Liver (tissue), 9 donors: ENCODE measurements around the gene TRAF3IP3. TPM values are rescaled to one million over a fixed set of nuclear protein-coding genes. Genes with fewer than 3 reads are reported as not detected.

Experiments
- DNase-seq: peaks from one replicate; pipeline ENCODE4 v3.0.0-alpha.2; 2017; ENCODE audit warnings: low spot score
- H3K27ac ChIP-seq, 2 donors: one replicate each; pipeline ENCODE4 v1.7.0; 2013; ENCODE audit warnings: inconsistent platforms in 2 of 2, low read length in 2 of 2, control low read depth in 1 of 2, low read depth in 1 of 2, mild to moderate bottlenecking in 1 of 2
- H3K27me3 ChIP-seq, 4 donors: one replicate each; pipeline versions ENCODE4 v1.6.1 to v1.7.0; 2013; ENCODE audit warnings: low read length in 3 of 4, inconsistent platforms in 1 of 4, mild to moderate bottlenecking in 1 of 4, moderate library complexity in 1 of 4; ENCODE audit not compliant: control insufficient read depth in 4 of 4, insufficient read depth in 4 of 4
- H3K36me3 ChIP-seq, 4 donors: one replicate each; pipeline versions ENCODE4 v1.6.1 to v1.7.0; 2013; ENCODE audit warnings: low read length in 3 of 4, mild to moderate bottlenecking in 3 of 4, low read depth in 1 of 4, moderate library complexity in 1 of 4; ENCODE audit not compliant: control insufficient read depth in 4 of 4, insufficient read depth in 3 of 4
- H3K4me1 ChIP-seq, 4 donors: one replicate each; pipeline versions ENCODE4 v1.6.1 to v1.7.0; 2013; ENCODE audit warnings: low read length in 3 of 4, mild to moderate bottlenecking in 3 of 4, moderate library complexity in 1 of 4; ENCODE audit not compliant: control insufficient read depth in 4 of 4, insufficient read depth in 4 of 4
- H3K4me3 ChIP-seq, 3 donors: one replicate each; pipeline versions ENCODE4 v1.6.1 to v1.7.0; 2013; ENCODE audit warnings: low read length in 3 of 3, control low read depth in 1 of 3, low read depth in 1 of 3, mild to moderate bottlenecking in 1 of 3
- H3K9ac ChIP-seq, 2 donors: one replicate each; pipeline ENCODE4 v1.7.0; 2013; ENCODE audit warnings: low read length in 2 of 2, mild to moderate bottlenecking in 2 of 2, moderate library complexity in 2 of 2, control low read depth in 1 of 2, low read depth in 1 of 2
- H3K9me3 ChIP-seq, 4 donors: one replicate each; pipeline versions ENCODE4 v1.6.1 to v1.7.0; 2013; ENCODE audit warnings: low read length in 3 of 4; ENCODE audit not compliant: control insufficient read depth in 4 of 4
- FOXA1 ChIP-seq: IDR thresholded peaks from 2 replicates; pipeline ENCODE4 v1.6.1; 2016; ENCODE audit warnings: antibody characterized with exemption
- HNF4A ChIP-seq, 2 donors: conservative IDR thresholded peaks; 2 replicates each; pipeline ENCODE4 v1.6.1; 2016; ENCODE audit warnings: antibody characterized with exemption in 2 of 2, mild to moderate bottlenecking in 2 of 2
- HNF4G ChIP-seq: IDR thresholded peaks from 2 replicates; pipeline ENCODE4 v1.6.1; 2016; ENCODE audit warnings: antibody characterized with exemption
- JUND ChIP-seq, 2 donors: IDR thresholded peaks; 2 replicates each; pipeline ENCODE4 v1.6.1; 2016; ENCODE audit warnings: antibody characterized with exemption in 2 of 2
- RAD21 ChIP-seq, 2 donors: IDR thresholded peaks; 2 replicates each; pipeline ENCODE4 v1.6.1; 2016; ENCODE audit warnings: antibody characterized with exemption in 2 of 2, mild to moderate bottlenecking in 2 of 2
- REST ChIP-seq: IDR thresholded peaks from 2 replicates; pipeline ENCODE4 v1.6.1; 2016; ENCODE audit warnings: antibody characterized with exemption, mild to moderate bottlenecking
- RXRA ChIP-seq, 2 donors: IDR thresholded peaks; 2 replicates each; pipeline ENCODE4 v1.6.1; 2017 to 2018; ENCODE audit warnings: antibody characterized with exemption in 2 of 2, mild to moderate bottlenecking in 1 of 2
- SP1 ChIP-seq: IDR thresholded peaks from 2 replicates; pipeline ENCODE4 v1.6.1; 2018; ENCODE audit warnings: antibody characterized with exemption, mild to moderate bottlenecking
- TAF1 ChIP-seq: conservative IDR thresholded peaks from 2 replicates; pipeline ENCODE4 v1.6.1; 2016; ENCODE audit warnings: antibody characterized with exemption, mild to moderate bottlenecking
- YY1 ChIP-seq: IDR thresholded peaks from 2 replicates; pipeline ENCODE4 v1.6.1; 2016; ENCODE audit warnings: antibody characterized with exemption, mild to moderate bottlenecking
- WGBS: extraction: QIAGEN DNeasy Blood & Tissue Kit; methylation state at CpG from one replicate; pipeline ENCODE4 v1.1.7; 2013; 5-methylcytosine and 5-hydroxymethylcytosine counted together
- polyA plus RNA-seq, 2 donors: library from polyadenylated mRNA; stranded (reverse) in 1 of 2; unstranded in 1 of 2; fragments of 200-250 nt in 1 of 2; fragments of >200 nt in 1 of 2; fragmentation: Nextera tagmentation in 1 of 2; extraction: Ambion mirVana in 1 of 2; gene quantifications; one replicate each; pipeline versions ENCODE4 v1.2.1 to v1.2.3, GENCODE V29; 2013 to 2015
- total RNA-seq, 2 donors: library from RNA; depleted of rRNA; stranded (reverse); fragments of >200 nt; gene quantifications; one replicate each; pipeline ENCODE4 v1.2.3, GENCODE V29; 2014
- TF ChIP-seq, protein P1 (sequence below): IDR thresholded peaks from 2 replicates; pipeline ENCODE4 v1.6.1; 2016; ENCODE audit warnings: antibody characterized with exemption
- TF ChIP-seq, protein P2 (sequence below): IDR thresholded peaks from 2 replicates; pipeline ENCODE4 v1.6.1; 2016; ENCODE audit warnings: antibody characterized with exemption
- donor health status: healthy.
- donor health status: healthy.
- donor health status: healthy.
- donor health status: healthy.
- donor health status: healthy.

The TRAF3IP3 gene
- total and polyA plus RNA-seq, 4 donors: 0.87 to 3.4 (median 2.2) TPM

GRCh38 chr1:209736490-209737117, 19.2 kb upstream of the TRAF3IP3 start:
- H3K4me3 ChIP-seq: no peak overlapping the region
- no peak for DNase-seq
- no peaks in the 10 kb centered on the region for H3K27me3 ChIP-seq
- peaks cover 0 to 28% (median 13%) of the 10 kb centered on the region in 4 donors for H3K36me3 ChIP-seq
- WGBS: 51% methylated on average over 3 of the region's 3 CpGs
- no peaks in the 10 kb centered on the region for H3K9me3 ChIP-seq
- no peak overlapping the region for H3K9ac ChIP-seq
- peaks cover 0 to 40% (median 28%) of the 10 kb centered on the region in 4 donors for H3K4me1 ChIP-seq
- H3K27ac ChIP-seq: peak overlapping the region in 1 of 2 donors; percentile 18
- TF ChIP-seq RAD21 (IDR thresholded peaks at IDR 0.05): no peak

DNA sequence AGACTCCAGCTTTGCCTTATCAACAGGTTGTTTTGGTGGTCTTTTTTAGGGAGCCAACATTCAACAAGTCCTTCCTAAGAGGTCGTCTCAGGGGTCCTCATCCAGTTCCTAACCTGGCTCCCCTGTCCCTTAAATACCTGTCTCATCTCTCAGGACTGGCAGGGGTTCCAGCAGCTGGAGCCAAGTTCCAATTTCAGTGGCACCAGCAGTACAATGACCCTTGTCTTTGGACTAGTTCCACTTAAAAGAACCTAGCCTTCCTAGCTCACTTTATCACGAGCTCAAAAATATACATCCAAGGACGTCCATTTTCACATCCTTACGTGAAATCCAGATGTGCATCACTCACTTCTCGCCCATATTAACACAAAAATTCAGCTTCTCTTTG, 18.7 kb upstream of the TRAF3IP3 start:
- 54% methylated on average over 5 of the region's 5 CpGs for WGBS
- H3K9me3 ChIP-seq: no peaks in the 10 kb centered on the region
- H3K4me1 ChIP-seq: peaks cover 0 to 43% (median 32%) of the 10 kb centered on the region in 4 donors
- H3K36me3 ChIP-seq: peaks cover 0 to 28% (median 13%) of the 10 kb centered on the region in 4 donors
- no peak for TF ChIP-seq YY1
- peak; percentile 52 to 72 for TF ChIP-seq HNF4A (conservative IDR thresholded peaks at IDR 0.05)
- TF ChIP-seq RXRA (IDR thresholded peaks at IDR 0.05): peak; percentile 59 to 76
- TF ChIP-seq FOXA1: no peak
- H3K27ac ChIP-seq: no peak overlapping the region
- no peaks in the 10 kb centered on the region for H3K27me3 ChIP-seq
- no peak for DNase-seq
- no peak overlapping the region for H3K4me3 ChIP-seq
- H3K9ac ChIP-seq: no peak overlapping the region

- TF ChIP-seq SP1: no peak
- TF ChIP-seq, protein P1, sequence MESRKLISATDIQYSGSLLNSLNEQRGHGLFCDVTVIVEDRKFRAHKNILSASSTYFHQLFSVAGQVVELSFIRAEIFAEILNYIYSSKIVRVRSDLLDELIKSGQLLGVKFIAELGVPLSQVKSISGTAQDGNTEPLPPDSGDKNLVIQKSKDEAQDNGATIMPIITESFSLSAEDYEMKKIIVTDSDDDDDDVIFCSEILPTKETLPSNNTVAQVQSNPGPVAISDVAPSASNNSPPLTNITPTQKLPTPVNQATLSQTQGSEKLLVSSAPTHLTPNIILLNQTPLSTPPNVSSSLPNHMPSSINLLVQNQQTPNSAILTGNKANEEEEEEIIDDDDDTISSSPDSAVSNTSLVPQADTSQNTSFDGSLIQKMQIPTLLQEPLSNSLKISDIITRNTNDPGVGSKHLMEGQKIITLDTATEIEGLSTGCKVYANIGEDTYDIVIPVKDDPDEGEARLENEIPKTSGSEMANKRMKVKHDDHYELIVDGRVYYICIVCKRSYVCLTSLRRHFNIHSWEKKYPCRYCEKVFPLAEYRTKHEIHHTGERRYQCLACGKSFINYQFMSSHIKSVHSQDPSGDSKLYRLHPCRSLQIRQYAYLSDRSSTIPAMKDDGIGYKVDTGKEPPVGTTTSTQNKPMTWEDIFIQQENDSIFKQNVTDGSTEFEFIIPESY: no peak
- TF ChIP-seq, protein P2, sequence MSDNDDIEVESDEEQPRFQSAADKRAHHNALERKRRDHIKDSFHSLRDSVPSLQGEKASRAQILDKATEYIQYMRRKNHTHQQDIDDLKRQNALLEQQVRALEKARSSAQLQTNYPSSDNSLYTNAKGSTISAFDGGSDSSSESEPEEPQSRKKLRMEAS: no peak
- TF ChIP-seq RXRA (IDR thresholded peaks at IDR 0.05): no peak
- no peak for TF ChIP-seq TAF1
- TF ChIP-seq RAD21 (IDR thresholded peaks at IDR 0.05): no peak
- H3K27me3 ChIP-seq: no peaks in the 10 kb centered on the region
- WGBS: 95% methylated on average over 1 of the region's 1 CpG
- no peak overlapping the region for H3K9ac ChIP-seq
- H3K4me1 ChIP-seq: peaks cover 0 to 47% (median 37%) of the 10 kb centered on the region in 4 donors
- H3K4me3 ChIP-seq: no peak overlapping the region
- peaks cover 0 to 25% (median 13%) of the 10 kb centered on the region in 4 donors for H3K36me3 ChIP-seq
- H3K27ac ChIP-seq: no peak overlapping the region
- no peak for DNase-seq
- H3K9me3 ChIP-seq: no peaks in the 10 kb centered on the region
Measured at GRCh38 chr1:209738270-209738669, 17.6 kb upstream of the TRAF3IP3 start.

DNA sequence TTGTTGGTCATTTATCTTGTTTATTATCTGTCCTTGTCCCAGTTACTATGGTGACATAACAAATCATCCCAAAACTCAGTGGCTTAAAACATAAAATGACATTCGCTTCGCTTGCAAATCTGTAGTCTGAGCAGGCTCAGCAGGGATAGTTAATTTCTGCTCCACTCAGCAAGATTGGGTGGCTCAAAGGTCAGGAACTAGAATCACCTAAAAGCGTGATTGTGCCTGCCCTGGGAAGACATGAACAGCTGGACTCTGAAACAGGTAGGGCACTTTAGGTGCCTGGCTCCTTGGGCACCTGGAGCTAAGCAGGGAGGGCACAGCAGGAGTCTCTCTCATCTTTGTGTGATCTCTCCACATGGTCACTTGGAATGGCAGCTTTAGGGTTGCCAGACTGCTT, 14.7 kb upstream of the TRAF3IP3 start:
- 36% methylated on average over 3 of the region's 3 CpGs for WGBS
- no peak overlapping the region for H3K9ac ChIP-seq
- TF ChIP-seq, protein P2: no peak
- TF ChIP-seq HNF4A (conservative IDR thresholded peaks at IDR 0.05): peak; percentile 85 to 93
- TF ChIP-seq, protein P1: no peak
- peak; percentile 78 to 81 for TF ChIP-seq RXRA (IDR thresholded peaks at IDR 0.05)
- peak; percentile 67 for TF ChIP-seq HNF4G
- peak in 1 of 2 donors; percentile 38 for TF ChIP-seq JUND (IDR thresholded peaks at IDR 0.05)
- TF ChIP-seq TAF1: no peak
- no peak for TF ChIP-seq FOXA1
- peak; percentile 38 for TF ChIP-seq YY1
- TF ChIP-seq SP1: peak; percentile 69
- TF ChIP-seq RAD21 (IDR thresholded peaks at IDR 0.05): peak in 1 of 2 donors; percentile 44
- peak; percentile 24 for TF ChIP-seq REST
- H3K36me3 ChIP-seq: peaks cover 0 to 9% (median 3%) of the 10 kb centered on the region in 4 donors
- H3K4me3 ChIP-seq: no peak overlapping the region
- H3K4me1 ChIP-seq: peaks cover 0 to 40% (median 34%) of the 10 kb centered on the region in 4 donors
- no peaks in the 10 kb centered on the region for H3K27me3 ChIP-seq
- H3K9me3 ChIP-seq: no peaks in the 10 kb centered on the region
- no peak for DNase-seq
- peak overlapping the region; percentile 77 to 78 for H3K27ac ChIP-seq
